Left ventricle myocardium inferior (tissue), 1 donor: ENCODE results near the gene ENDOV. TPM values are rescaled to one million over a fixed set of nuclear protein-coding genes. Genes with fewer than 3 reads are reported as not detected.

Experiments
- DNase-seq: peaks from one replicate; pipeline ENCODE4 v3.0.0-alpha.2; 2020
- H3K27ac ChIP-seq: fragments of 200-600 bp; replicated peaks from 2 replicates; pipeline ENCODE4 v1.8.0; 2021
- H3K27me3 ChIP-seq: fragments of 200-600 bp; 2 replicates; pipeline ENCODE4 v1.8.0; 2021; ENCODE audit warnings: low read depth
- H3K36me3 ChIP-seq: fragments of 200-600 bp; 2 replicates; pipeline ENCODE4 v1.8.0; 2021
- H3K4me1 ChIP-seq: fragments of 200-600 bp; 2 replicates; pipeline ENCODE4 v1.8.0; 2021
- H3K4me3 ChIP-seq: fragments of 200-600 bp; 2 replicates; pipeline ENCODE4 v1.8.0; 2021; ENCODE audit warnings: mild to moderate bottlenecking, moderate library complexity
- H3K9me3 ChIP-seq: fragments of 200-600 bp; replicated peaks from 2 replicates; pipeline ENCODE4 v1.8.0; 2021
- CTCF ChIP-seq: fragments of 200-600 bp; IDR thresholded peaks from 2 replicates; pipeline ENCODE4 v1.8.0; 2021; ENCODE audit warnings: antibody characterized with exemption, mild to moderate bottlenecking, borderline replicate concordance
- intact Hi-C: fragments of 100-400 bp; cut with micrococcal nuclease; formaldehyde crosslinking; loops from one replicate; pipeline ENCODE4 v1.11.0; 2022
- total RNA-seq: library from RNA; stranded (reverse); fragmentation: NEBNext Ultra II Directional; extraction: Animal tissue kit (Norgen Biotek cat#: 25700); gene quantifications from one replicate; pipeline ENCODE4 v1.2.1, GENCODE V29; 2021
- donor health status: DM: no; HTN: yes; CAD: no; lungs with severe emphysema.

ENDOV gene
- total RNA-seq, 1 donor from 2014 or later = 11.3 TPM

DNA sequence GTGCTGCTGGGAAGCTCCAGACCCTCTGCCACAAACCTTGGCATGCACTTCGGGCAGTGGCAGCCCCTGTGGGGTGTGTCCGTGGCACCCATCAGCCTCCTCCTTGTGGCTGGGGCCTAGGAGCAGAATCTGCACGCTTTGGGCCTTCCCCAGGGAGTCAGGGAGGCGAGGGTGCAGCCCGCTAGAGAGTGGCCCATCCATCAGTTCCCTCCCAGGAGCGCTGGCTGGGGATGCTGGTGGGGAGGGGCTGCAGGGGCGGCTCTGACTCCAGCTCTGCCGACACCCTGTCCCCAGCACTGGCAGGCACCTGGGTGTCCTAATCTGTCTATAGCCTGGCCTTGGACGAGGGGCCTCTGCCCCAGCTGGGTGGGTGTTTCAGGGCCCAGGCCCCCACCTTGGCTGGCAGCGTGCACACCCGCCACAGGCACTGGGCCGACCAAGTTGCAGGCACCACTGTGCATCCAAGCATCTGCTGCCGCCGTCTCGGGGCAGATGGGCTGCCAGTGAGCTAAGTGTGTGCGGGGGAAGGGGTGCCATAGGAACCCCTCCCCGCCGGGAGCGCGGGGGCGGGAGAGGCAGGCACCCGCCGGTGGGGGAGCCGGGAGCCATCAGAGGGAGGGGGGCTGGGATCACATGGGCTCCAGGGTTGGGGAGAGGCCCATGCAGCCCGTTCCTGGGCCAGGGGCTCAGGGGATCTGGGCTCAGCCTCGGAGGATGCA is 30.2 kb downstream of the ENDOV start:
- H3K36me3 ChIP-seq = no peaks in the 10 kb centered on the region
- no peak overlapping the region for H3K27ac ChIP-seq
- no peaks in the 10 kb centered on the region for H3K4me1 ChIP-seq
- no peaks in the 10 kb centered on the region for H3K27me3 ChIP-seq
- no peak for DNase-seq
- TF ChIP-seq CTCF = no peak
- intact Hi-C loops = no loop called here
- H3K9me3 ChIP-seq = no peaks in the 10 kb centered on the region
- no peak overlapping the region for H3K4me3 ChIP-seq

DNA sequence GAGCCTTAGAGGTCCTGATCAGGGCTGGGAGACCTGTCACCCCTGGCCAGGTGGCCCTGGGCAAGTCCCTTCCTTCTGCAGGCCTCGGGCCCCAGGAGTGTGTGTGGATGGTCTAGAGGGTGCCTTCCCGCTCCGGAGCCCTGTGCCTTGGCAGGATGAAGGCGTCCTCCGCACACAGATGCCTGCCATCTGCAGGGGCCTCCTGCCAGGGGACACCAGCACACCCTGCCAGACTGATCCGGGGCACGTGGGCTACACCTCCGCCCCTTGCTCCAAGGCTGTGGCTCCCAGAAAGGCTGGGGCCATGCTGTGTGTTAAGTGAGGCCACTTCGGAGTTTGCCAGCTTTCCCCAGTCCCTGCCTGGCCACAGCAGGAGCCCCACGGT is 30.8 kb downstream of the ENDOV start:
- intact Hi-C loops = no loop called here
- Histone ChIP-seq H3K4me1 (no peaks in the 10 kb centered on the region), H3K27me3 (no peaks in the 10 kb centered on the region), H3K27ac (no peak overlapping the region), H3K36me3 (no peaks in the 10 kb centered on the region), H3K4me3 (no peak overlapping the region), H3K9me3 (no peaks in the 10 kb centered on the region)
- TF ChIP-seq CTCF = no peak
- DNase-seq = no peak

- Histone ChIP-seq H3K27ac (no peak overlapping the region), H3K9me3 (no peaks in the 10 kb centered on the region), H3K27me3 (no peaks in the 10 kb centered on the region), H3K4me1 (no peaks in the 10 kb centered on the region), H3K36me3 (no peaks in the 10 kb centered on the region), H3K4me3 (no peak overlapping the region)
- no peak for TF ChIP-seq CTCF
- intact Hi-C loops = no loop called here
- DNase-seq = no peak
Observed at GRCh38 chr17:80446645-80447405, 31.9 kb downstream of the ENDOV start.

DNA sequence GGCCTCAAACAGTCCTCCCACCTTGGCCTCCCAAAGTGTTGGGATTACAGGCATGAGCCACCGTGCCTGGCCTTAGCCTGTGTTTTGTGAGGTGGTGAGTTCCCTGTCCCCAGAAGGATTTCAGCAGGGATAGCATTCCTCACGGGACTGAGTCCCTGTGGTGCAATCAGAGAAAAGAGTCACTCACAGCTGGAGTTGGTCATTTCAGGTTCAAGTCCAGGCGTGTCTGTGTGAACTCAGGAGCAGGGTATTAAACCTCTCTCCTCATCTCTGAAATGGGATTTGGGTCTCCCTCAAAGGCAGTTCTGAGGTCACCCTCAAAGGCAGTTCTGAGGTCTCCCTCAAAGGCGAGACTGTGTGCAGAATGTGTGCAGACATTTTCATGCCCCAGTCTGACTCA is 32.8 kb downstream of the ENDOV start:
- no peak overlapping the region for H3K27ac ChIP-seq
- H3K36me3 ChIP-seq = no peaks in the 10 kb centered on the region
- no peak for TF ChIP-seq CTCF
- intact Hi-C loops = no loop called here
- no peaks in the 10 kb centered on the region for H3K27me3 ChIP-seq
- no peaks in the 10 kb centered on the region for H3K4me1 ChIP-seq
- H3K9me3 ChIP-seq = no peaks in the 10 kb centered on the region
- H3K4me3 ChIP-seq = no peak overlapping the region
- no peak for DNase-seq

DNA sequence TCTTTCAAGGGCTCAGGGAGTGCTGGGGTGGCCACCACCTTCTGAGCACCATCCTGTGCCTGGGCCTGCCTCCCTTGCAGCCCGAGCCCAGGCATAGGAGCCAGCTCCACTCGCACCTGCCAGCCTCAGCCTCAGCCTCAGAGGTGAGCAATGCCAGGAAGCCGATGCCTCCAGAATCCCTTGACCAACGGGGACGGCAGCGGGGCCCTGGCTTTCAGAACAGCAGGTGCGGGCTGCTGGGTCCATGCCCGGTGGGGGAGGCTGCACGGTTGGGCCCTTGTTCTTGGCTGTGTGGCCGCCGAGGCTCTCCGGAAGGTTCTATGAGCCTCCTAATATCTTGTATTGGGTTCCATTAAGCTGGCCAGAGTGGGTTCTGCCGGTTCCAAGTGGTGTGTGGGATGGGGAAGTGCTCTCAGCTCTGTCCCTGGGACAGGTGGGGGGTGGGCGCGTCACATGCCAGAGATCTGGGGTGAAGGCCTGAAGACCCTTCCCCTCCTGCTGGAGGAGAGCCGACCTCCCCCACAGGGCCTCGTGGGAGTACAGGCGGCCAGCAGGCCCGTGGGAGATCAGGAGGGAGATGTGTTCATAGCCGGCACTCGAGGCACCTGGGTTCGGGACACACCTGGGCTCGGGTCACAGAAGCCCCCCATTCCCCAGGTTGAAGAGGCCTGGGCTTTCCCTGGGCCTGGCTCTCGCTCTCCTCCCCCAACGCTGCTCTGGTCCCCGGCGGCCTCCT is 34.4 kb downstream of the ENDOV start:
- intact Hi-C loops = no loop called here
- no peak for DNase-seq
- H3K9me3 ChIP-seq = no peaks in the 10 kb centered on the region
- H3K27ac ChIP-seq = no peak overlapping the region
- no peak overlapping the region for H3K4me3 ChIP-seq
- H3K27me3 ChIP-seq = no peaks in the 10 kb centered on the region
- H3K4me1 ChIP-seq = peaks cover 9% of the 10 kb centered on the region
- no peak for TF ChIP-seq CTCF
- H3K36me3 ChIP-seq = no peaks in the 10 kb centered on the region
